Prostate gland (tissue), 2 donors: Measurements from ENCODE around the gene INTS3.
A peak's percentile ranks its signal among the peaks of the same experiment; 100 is the strongest.

Experiments
- POLR2AphosphoS5 ChIP-seq: sonication (generic); formaldehyde crosslinking; IDR thresholded peaks from one replicate; pipeline ENCODE4 v1.6.1; 2017; ENCODE audit warnings: antibody characterized with exemption
- TF ChIP-seq, protein P1 (sequence below), 4 experiments: fragments of 200-600 bp in 2 of 4; fragments of 450-650 bp in 2 of 4; sonication (generic) in 2 of 4; IDR thresholded peaks; 1 replicate in 3 of 4; 2 replicates in 1 of 4; pipeline ENCODE4 v1.5.1; 2016 to 2019; ENCODE audit warnings: antibody characterized with exemption in 4 of 4, mild to moderate bottlenecking in 2 of 4, moderate library complexity in 2 of 4

DNA sequence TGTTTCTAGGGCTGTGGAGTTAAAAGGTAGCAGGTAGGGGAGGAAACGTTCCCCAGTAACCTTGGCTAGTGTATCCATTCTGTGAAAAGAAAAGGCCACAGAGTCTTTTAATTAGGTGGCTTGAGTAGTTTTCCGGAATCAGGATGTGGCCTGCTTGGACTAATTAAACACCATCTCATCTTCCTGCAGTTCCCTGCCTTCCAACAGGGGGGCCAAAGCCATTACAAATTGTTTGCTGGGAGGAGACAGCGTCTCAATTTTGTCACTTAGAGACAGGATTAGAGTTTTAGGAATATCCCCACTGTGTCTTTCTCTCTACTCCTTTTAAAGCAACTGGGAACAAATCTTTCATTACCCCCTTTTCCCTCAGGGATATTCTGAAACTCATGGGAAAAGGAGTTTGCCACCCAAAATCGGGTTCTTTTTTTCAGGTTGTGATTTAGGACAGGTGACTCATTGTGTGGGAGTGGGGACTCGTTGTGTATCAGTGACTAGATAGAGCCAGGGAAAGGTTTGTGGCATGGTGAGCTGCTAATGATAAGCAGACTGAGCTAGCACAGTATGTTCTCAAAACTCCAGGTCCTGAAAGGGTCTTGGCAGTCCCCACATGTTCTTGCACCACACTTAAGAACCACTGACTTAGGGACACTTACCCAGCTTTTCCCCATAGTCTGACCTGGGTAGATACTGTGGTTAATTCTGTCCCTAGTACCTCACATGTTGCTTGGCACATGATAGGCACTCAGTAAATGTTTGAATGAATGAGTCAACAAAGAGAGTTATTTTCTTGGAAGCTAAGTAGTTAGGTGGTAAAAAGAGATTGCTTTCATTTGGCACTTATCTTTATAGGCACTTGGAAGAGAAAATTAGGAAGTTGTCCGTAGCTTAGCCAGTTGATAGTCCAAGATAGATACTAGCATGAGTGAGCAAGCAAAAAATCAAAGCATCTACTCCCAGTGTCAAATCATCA, 22.5 kb downstream of the INTS3 start:
- TF ChIP-seq, protein P1, sequence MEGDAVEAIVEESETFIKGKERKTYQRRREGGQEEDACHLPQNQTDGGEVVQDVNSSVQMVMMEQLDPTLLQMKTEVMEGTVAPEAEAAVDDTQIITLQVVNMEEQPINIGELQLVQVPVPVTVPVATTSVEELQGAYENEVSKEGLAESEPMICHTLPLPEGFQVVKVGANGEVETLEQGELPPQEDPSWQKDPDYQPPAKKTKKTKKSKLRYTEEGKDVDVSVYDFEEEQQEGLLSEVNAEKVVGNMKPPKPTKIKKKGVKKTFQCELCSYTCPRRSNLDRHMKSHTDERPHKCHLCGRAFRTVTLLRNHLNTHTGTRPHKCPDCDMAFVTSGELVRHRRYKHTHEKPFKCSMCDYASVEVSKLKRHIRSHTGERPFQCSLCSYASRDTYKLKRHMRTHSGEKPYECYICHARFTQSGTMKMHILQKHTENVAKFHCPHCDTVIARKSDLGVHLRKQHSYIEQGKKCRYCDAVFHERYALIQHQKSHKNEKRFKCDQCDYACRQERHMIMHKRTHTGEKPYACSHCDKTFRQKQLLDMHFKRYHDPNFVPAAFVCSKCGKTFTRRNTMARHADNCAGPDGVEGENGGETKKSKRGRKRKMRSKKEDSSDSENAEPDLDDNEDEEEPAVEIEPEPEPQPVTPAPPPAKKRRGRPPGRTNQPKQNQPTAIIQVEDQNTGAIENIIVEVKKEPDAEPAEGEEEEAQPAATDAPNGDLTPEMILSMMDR (IDR thresholded peaks at IDR 0.05): no peak
- peak; percentile 63 for TF ChIP-seq POLR2AphosphoS5
